GM23338 (cell line): ENCODE data around the gene CFAP141. TPM values are rescaled to one million over a fixed set of nuclear protein-coding genes. Genes with fewer than 3 reads are reported as not detected.
A peak's percentile ranks its signal among the peaks of the same experiment; 100 is the strongest.
"Not testable (repeated sequence)": the region's sequence is repeated elsewhere in the genome, so short reads cannot be mapped to it uniquely, and the experiment has no call there.

Experiments
- ATAC-seq: fragments of 200-7000 bp; cut with Tn5 transposase; 3 replicates; pipeline ENCODE4 v1.9.1; 2020
- DNase-seq: peaks from one replicate; pipeline ENCODE4 v3.0.0-alpha.2; 2015; ENCODE audit warnings: low spot score
- H2AFZ ChIP-seq: fragments of 200-600 bp; sonication (generic); 2 replicates; pipeline ENCODE4 v1.8.0; 2016; ENCODE audit warnings: antibody characterized with exemption, mild to moderate bottlenecking, moderate library complexity
- H3F3A ChIP-seq: fragments of 200-600 bp; sonication (generic); replicated peaks from 2 replicates; pipeline ENCODE4 v1.8.0; 2017; ENCODE audit warnings: antibody characterized with exemption, mixed run types, low read depth
- H3K27ac ChIP-seq: fragments of 200-600 bp; sonication (generic); 2 replicates; pipeline ENCODE4 v1.6.1; 2016; ENCODE audit warnings: low read depth
- H3K27me3 ChIP-seq: fragments of 200-600 bp; sonication (generic); 2 replicates; pipeline ENCODE4 v1.8.0; 2016; ENCODE audit warnings: mild to moderate bottlenecking, mixed run types, moderate library complexity; ENCODE audit not compliant: insufficient read depth
- H3K36me3 ChIP-seq: fragments of 200-600 bp; sonication (generic); 2 replicates; pipeline ENCODE4 v1.8.0; 2016; ENCODE audit warnings: mild to moderate bottlenecking; ENCODE audit not compliant: insufficient read depth
- H3K4me1 ChIP-seq: fragments of 200-600 bp; sonication (generic); 2 replicates; pipeline ENCODE4 v1.8.0; 2016; ENCODE audit warnings: mild to moderate bottlenecking, moderate library complexity; ENCODE audit not compliant: insufficient read depth
- H3K4me2 ChIP-seq: fragments of 200-600 bp; sonication (generic); 2 replicates; pipeline ENCODE4 v1.7.1; 2017; ENCODE audit warnings: mixed run types
- H3K4me3 ChIP-seq: fragments of 200-600 bp; sonication (generic); 2 replicates; pipeline ENCODE4 v1.6.1; 2016; ENCODE audit warnings: mixed run types
- H3K79me2 ChIP-seq: fragments of 200-600 bp; sonication (generic); replicated peaks from 2 replicates; pipeline ENCODE4 v1.8.0; 2017; ENCODE audit warnings: mild to moderate bottlenecking; ENCODE audit not compliant: insufficient read depth
- H3K9me2 ChIP-seq: fragments of 200-600 bp; sonication (generic); 2 replicates; pipeline ENCODE4 v1.8.0; 2017; ENCODE audit not compliant: insufficient read depth
- H4K20me1 ChIP-seq: fragments of 200-600 bp; sonication (generic); replicated peaks from 2 replicates; pipeline ENCODE4 v1.8.0; 2017; ENCODE audit warnings: mild to moderate bottlenecking; ENCODE audit not compliant: insufficient read depth
- H3K27ac Mint-ChIP-seq: 2 replicates; pipeline ENCODE4 v1.8.0; 2020; ENCODE audit warnings: inconsistent platforms, mild to moderate bottlenecking, moderate library complexity, mixed read lengths
- H3K27me3 Mint-ChIP-seq: 3 replicates; pipeline ENCODE4 v1.8.0; 2022; ENCODE audit warnings: low read depth, mild to moderate bottlenecking, moderate library complexity, mixed read lengths, inconsistent platforms; ENCODE audit not compliant: insufficient read depth, poor library complexity
- H3K36me3 Mint-ChIP-seq: 3 replicates; pipeline ENCODE4 v1.8.0; 2021; ENCODE audit warnings: low read depth, mild to moderate bottlenecking, inconsistent platforms, moderate library complexity, mixed read lengths
- H3K4me1 Mint-ChIP-seq: 3 replicates; pipeline ENCODE4 v1.8.0; 2020; ENCODE audit warnings: mild to moderate bottlenecking, inconsistent platforms, mixed read lengths
- H3K4me3 Mint-ChIP-seq: 3 replicates; pipeline ENCODE4 v1.8.0; 2021; ENCODE audit warnings: moderate library complexity, mild to moderate bottlenecking, inconsistent platforms, mixed read lengths
- H3K9me3 Mint-ChIP-seq: 3 replicates; pipeline ENCODE4 v1.8.0; 2020; ENCODE audit warnings: moderate library complexity, mild to moderate bottlenecking, inconsistent platforms, mixed read lengths
- EZH2phosphoT487 ChIP-seq: fragments of 200-600 bp; sonication (generic); IDR thresholded peaks from one replicate; pipeline ENCODE4 v1.8.1; 2018; ENCODE audit warnings: antibody characterized with exemption; ENCODE audit not compliant: unreplicated experiment
- JUNB ChIP-seq: IDR thresholded peaks from one replicate; pipeline ENCODE4 v1.6.1; 2016; ENCODE audit warnings: antibody characterized with exemption; ENCODE audit not compliant: unreplicated experiment
- NANOG ChIP-seq: IDR thresholded peaks from 2 replicates; pipeline ENCODE4 v1.6.1; 2016; ENCODE audit warnings: antibody characterized with exemption, borderline replicate concordance
- POLR2AphosphoS5 ChIP-seq: IDR thresholded peaks from 2 replicates; pipeline ENCODE4 v1.6.1; 2016; ENCODE audit warnings: antibody characterized with exemption, low read depth
- STAT1 ChIP-seq: IDR thresholded peaks from one replicate; pipeline ENCODE4 v1.6.1; 2016; ENCODE audit warnings: antibody characterized with exemption; ENCODE audit not compliant: unreplicated experiment
- ZNF114 ChIP-seq: fragments of 250-450 bp; sonication (Bioruptor Pico); IDR thresholded peaks from 2 replicates; pipeline ENCODE4 v1.5.0; 2020; ENCODE audit warnings: mild to moderate bottlenecking, moderate library complexity
- ZNF331 ChIP-seq: fragments of 250-450 bp; sonication (Bioruptor Pico); IDR thresholded peaks from 2 replicates; pipeline ENCODE4 v1.5.0; 2020; ENCODE audit warnings: low read depth, mild to moderate bottlenecking, moderate library complexity
- polyA plus RNA-seq: library from polyadenylated mRNA; unstranded; fragments of >200 nt; fragmentation: Nextera tagmentation; extraction: Ambion mirVana; gene quantifications from 2 replicates; pipeline ENCODE4 v1.2.1, GENCODE V29; 2016
- total RNA-seq: library from RNA; depleted of rRNA; stranded (reverse); fragments of >200 nt; shearing (Covaris generic); gene quantifications from 2 replicates; pipeline ENCODE4 v1.2.3, GENCODE V29; 2014
- TF ChIP-seq, protein P1 (sequence below): IDR thresholded peaks from 2 replicates; pipeline ENCODE4 v1.6.1; 2016; ENCODE audit warnings: antibody characterized with exemption
- TF ChIP-seq, protein P2 (sequence below), 2 experiments: fragments of 200-600 bp in 1 of 2; sonication (generic) in 1 of 2; conservative IDR thresholded peaks; 2 replicates each; pipeline versions ENCODE4 v1.5.1 to v1.6.1; 2016 to 2017; ENCODE audit warnings: antibody characterized with exemption in 2 of 2, low read depth in 2 of 2, mild to moderate bottlenecking in 2 of 2, moderate library complexity in 1 of 2
- TF ChIP-seq, protein P3 (sequence below): fragments of 250-450 bp; sonication (Bioruptor Pico); IDR thresholded peaks from 2 replicates; pipeline ENCODE4 v1.5.0; 2020; ENCODE audit warnings: mild to moderate bottlenecking, moderate library complexity

CFAP141 gene
- total and polyA plus RNA-seq, 2 experiments from 2014 or later = not detected

DNA sequence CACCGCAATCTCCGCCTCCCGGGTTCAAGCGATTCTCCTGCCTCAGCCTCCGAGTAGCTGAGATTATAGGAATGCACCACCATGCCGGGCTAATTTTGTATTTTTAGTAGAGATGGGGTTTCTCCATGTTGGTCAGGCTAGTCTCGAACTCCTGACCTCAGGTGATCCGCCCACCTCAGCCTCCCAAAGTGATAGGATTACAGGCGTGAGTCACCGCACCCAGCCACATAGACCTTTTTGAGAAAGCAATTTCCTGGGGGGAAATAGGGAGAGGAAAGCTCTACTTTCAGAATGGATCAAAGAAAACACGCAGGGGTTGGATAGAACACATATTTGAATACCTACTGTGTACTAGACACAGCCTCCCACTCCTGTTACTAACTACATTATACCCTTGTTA is 355 bp downstream of the CFAP141 start:
- not testable (repeated sequence) for H3K4me3 Mint-ChIP-seq
- peaks cover 40% of the 10 kb centered on the region for H3K36me3 Mint-ChIP-seq

DNA sequence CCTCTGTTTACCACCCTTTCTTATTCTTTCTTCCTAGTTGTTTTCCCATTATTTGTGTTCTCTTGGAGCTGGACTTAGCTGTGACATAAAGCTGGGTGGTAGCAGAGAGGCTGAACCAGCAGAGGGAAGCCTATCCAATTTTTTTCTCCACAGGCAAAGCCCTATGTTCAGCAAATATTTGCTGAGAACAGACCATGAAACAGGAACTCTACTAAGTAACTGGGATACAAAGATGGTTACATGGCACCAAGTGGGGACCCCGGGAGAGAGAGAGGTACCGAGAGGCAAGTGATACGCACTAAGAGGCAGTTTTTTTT is 6.6 kb downstream of the CFAP141 start:
- H2AFZ ChIP-seq = peak overlapping the region; percentile 80
- TF ChIP-seq ZNF114 (CRISPR knock-in tag) = no peak
- TF ChIP-seq, protein P1, sequence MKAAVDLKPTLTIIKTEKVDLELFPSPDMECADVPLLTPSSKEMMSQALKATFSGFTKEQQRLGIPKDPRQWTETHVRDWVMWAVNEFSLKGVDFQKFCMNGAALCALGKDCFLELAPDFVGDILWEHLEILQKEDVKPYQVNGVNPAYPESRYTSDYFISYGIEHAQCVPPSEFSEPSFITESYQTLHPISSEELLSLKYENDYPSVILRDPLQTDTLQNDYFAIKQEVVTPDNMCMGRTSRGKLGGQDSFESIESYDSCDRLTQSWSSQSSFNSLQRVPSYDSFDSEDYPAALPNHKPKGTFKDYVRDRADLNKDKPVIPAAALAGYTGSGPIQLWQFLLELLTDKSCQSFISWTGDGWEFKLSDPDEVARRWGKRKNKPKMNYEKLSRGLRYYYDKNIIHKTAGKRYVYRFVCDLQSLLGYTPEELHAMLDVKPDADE = no peak
- TF ChIP-seq NANOG = no peak
- TF ChIP-seq EZH2phosphoT487 = no peak
- TF ChIP-seq STAT1 = no peak
- TF ChIP-seq JUNB = no peak
- TF ChIP-seq, protein P2, sequence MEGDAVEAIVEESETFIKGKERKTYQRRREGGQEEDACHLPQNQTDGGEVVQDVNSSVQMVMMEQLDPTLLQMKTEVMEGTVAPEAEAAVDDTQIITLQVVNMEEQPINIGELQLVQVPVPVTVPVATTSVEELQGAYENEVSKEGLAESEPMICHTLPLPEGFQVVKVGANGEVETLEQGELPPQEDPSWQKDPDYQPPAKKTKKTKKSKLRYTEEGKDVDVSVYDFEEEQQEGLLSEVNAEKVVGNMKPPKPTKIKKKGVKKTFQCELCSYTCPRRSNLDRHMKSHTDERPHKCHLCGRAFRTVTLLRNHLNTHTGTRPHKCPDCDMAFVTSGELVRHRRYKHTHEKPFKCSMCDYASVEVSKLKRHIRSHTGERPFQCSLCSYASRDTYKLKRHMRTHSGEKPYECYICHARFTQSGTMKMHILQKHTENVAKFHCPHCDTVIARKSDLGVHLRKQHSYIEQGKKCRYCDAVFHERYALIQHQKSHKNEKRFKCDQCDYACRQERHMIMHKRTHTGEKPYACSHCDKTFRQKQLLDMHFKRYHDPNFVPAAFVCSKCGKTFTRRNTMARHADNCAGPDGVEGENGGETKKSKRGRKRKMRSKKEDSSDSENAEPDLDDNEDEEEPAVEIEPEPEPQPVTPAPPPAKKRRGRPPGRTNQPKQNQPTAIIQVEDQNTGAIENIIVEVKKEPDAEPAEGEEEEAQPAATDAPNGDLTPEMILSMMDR (conservative IDR thresholded peaks at IDR 0.05; ENCODE audit: low read depth in 2 of 2) = no peak
- TF ChIP-seq, protein P3, sequence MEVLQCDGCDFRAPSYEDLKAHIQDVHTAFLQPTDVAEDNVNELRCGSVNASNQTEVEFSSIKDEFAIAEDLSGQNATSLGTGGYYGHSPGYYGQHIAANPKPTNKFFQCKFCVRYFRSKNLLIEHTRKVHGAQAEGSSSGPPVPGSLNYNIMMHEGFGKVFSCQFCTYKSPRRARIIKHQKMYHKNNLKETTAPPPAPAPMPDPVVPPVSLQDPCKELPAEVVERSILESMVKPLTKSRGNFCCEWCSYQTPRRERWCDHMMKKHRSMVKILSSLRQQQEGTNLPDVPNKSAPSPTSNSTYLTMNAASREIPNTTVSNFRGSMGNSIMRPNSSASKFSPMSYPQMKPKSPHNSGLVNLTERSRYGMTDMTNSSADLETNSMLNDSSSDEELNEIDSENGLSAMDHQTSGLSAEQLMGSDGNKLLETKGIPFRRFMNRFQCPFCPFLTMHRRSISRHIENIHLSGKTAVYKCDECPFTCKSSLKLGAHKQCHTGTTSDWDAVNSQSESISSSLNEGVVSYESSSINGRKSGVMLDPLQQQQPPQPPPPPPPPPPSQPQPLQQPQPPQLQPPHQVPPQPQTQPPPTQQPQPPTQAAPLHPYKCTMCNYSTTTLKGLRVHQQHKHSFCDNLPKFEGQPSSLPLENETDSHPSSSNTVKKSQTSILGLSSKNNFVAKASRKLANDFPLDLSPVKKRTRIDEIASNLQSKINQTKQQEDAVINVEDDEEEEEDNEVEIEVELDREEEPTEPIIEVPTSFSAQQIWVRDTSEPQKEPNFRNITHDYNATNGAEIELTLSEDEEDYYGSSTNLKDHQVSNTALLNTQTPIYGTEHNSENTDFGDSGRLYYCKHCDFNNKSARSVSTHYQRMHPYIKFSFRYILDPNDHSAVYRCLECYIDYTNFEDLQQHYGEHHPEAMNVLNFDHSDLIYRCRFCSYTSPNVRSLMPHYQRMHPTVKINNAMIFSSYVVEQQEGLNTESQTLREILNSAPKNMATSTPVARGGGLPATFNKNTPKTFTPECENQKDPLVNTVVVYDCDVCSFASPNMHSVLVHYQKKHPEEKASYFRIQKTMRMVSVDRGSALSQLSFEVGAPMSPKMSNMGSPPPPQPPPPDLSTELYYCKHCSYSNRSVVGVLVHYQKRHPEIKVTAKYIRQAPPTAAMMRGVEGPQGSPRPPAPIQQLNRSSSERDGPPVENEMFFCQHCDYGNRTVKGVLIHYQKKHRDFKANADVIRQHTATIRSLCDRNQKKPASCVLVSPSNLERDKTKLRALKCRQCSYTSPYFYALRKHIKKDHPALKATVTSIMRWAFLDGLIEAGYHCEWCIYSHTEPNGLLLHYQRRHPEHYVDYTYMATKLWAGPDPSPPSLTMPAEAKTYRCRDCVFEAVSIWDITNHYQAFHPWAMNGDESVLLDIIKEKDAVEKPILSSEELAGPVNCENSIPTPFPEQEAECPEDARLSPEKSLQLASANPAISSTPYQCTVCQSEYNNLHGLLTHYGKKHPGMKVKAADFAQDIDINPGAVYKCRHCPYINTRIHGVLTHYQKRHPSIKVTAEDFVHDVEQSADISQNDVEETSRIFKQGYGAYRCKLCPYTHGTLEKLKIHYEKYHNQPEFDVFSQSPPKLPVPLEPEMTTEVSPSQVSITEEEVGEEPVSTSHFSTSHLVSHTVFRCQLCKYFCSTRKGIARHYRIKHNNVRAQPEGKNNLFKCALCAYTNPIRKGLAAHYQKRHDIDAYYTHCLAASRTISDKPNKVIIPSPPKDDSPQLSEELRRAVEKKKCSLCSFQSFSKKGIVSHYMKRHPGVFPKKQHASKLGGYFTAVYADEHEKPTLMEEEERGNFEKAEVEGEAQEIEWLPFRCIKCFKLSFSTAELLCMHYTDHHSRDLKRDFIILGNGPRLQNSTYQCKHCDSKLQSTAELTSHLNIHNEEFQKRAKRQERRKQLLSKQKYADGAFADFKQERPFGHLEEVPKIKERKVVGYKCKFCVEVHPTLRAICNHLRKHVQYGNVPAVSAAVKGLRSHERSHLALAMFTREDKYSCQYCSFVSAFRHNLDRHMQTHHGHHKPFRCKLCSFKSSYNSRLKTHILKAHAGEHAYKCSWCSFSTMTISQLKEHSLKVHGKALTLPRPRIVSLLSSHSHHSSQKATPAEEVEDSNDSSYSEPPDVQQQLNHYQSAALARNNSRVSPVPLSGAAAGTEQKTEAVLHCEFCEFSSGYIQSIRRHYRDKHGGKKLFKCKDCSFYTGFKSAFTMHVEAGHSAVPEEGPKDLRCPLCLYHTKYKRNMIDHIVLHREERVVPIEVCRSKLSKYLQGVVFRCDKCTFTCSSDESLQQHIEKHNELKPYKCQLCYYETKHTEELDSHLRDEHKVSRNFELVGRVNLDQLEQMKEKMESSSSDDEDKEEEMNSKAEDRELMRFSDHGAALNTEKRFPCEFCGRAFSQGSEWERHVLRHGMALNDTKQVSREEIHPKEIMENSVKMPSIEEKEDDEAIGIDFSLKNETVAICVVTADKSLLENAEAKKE = no peak
- no peak for TF ChIP-seq ZNF331 (CRISPR knock-in tag)
- no peak for TF ChIP-seq POLR2AphosphoS5

More for the DNA sequence above, 355 bp downstream of the CFAP141 start:
- H3K36me3 ChIP-seq = peaks cover 20% of the 10 kb centered on the region
- not testable (repeated sequence) for H3K4me3 ChIP-seq, ATAC-seq, H3K4me2 ChIP-seq, H3K9me2 ChIP-seq, H3K27ac ChIP-seq, H2AFZ ChIP-seq, H3K79me2 ChIP-seq, H3K4me1 Mint-ChIP-seq, DNase-seq, H3K27ac Mint-ChIP-seq, H3K27me3 Mint-ChIP-seq, H3K9me3 Mint-ChIP-seq, H3K27me3 ChIP-seq, H3F3A ChIP-seq, H4K20me1 ChIP-seq, H3K4me1 ChIP-seq

More for the DNA sequence above, 6.6 kb downstream of the CFAP141 start:
- no peak for DNase-seq
- H3K27me3 ChIP-seq = no peaks in the 10 kb centered on the region
- no peaks in the 10 kb centered on the region for H3K36me3 ChIP-seq
- Mint-ChIP-seq H3K27me3 (peaks cover 6% of the 10 kb centered on the region), H3K4me3 (no peak overlapping the region), H3K36me3 (no peaks in the 10 kb centered on the region; the same call in 2 of the 3 replicates), H3K9me3 (no peaks in the 10 kb centered on the region), H3K4me1 (peaks cover 8% of the 10 kb centered on the region; the same call in 1 of the 3 replicates), H3K27ac (no peak overlapping the region)
- H3K27ac ChIP-seq = no peak overlapping the region
- H3F3A ChIP-seq = peaks cover 6% of the 10 kb centered on the region; the same call in 1 of the 2 replicates
- H3K4me1 ChIP-seq = peaks cover 4% of the 10 kb centered on the region; the same call in 1 of the 2 replicates
- no peaks in the 10 kb centered on the region for H3K9me2 ChIP-seq
- ATAC-seq = peak; percentile 34
- H3K79me2 ChIP-seq = no peaks in the 10 kb centered on the region
- H3K4me3 ChIP-seq = peak overlapping the region; percentile 17; the same call in 1 of the 2 replicates
- no peaks in the 10 kb centered on the region for H4K20me1 ChIP-seq
- peak overlapping the region; percentile 23 for H3K4me2 ChIP-seq
